Neural cell (in vitro differentiated cells): ENCODE data around the gene UBE2E1.

Experiments
- CTCF ChIP-seq: fragments of 450-650 bp; IDR thresholded peaks from 2 replicates; pipeline ENCODE4 v1.5.1; 2014; ENCODE audit warnings: antibody characterized with exemption, mild to moderate bottlenecking, moderate library complexity; ENCODE audit not compliant: poor library complexity, severe bottlenecking
- EP300 ChIP-seq: fragments of 450-650 bp; conservative IDR thresholded peaks from 2 replicates; pipeline ENCODE4 v1.6.1; 2014; ENCODE audit warnings: antibody characterized with exemption, mild to moderate bottlenecking, moderate library complexity; ENCODE audit not compliant: poor library complexity, severe bottlenecking
- EZH2 ChIP-seq: fragments of 200-600, 300-800 bp; shearing (Covaris generic), sonication (generic); IDR thresholded peaks from 2 replicates; pipeline ENCODE4 v1.6.1; 2014; ENCODE audit warnings: antibody characterized with exemption, low read length, borderline replicate concordance, mild to moderate bottlenecking; ENCODE audit not compliant: insufficient read depth, poor library complexity, severe bottlenecking
- MXI1 ChIP-seq: fragments of 450-650 bp; conservative IDR thresholded peaks from 2 replicates; pipeline ENCODE4 v1.6.1; 2014; ENCODE audit warnings: antibody characterized with exemption, mild to moderate bottlenecking; ENCODE audit not compliant: poor library complexity, severe bottlenecking
- POLR2AphosphoS5 ChIP-seq: IDR thresholded peaks from 2 replicates; pipeline ENCODE4 v1.6.1; 2012
- RAD21 ChIP-seq: fragments of 450-650 bp; conservative IDR thresholded peaks from 2 replicates; pipeline ENCODE4 v1.6.1; 2014; ENCODE audit warnings: antibody characterized with exemption, mild to moderate bottlenecking, moderate library complexity
- SMC3 ChIP-seq: fragments of 450-650 bp; conservative IDR thresholded peaks from 2 replicates; pipeline ENCODE4 v1.6.1; 2014; ENCODE audit warnings: antibody characterized with exemption, mild to moderate bottlenecking, moderate library complexity; ENCODE audit not compliant: poor library complexity
- TAF1 ChIP-seq: IDR thresholded peaks from 2 replicates; pipeline ENCODE4 v1.6.1; 2012; ENCODE audit warnings: low read depth

DNA sequence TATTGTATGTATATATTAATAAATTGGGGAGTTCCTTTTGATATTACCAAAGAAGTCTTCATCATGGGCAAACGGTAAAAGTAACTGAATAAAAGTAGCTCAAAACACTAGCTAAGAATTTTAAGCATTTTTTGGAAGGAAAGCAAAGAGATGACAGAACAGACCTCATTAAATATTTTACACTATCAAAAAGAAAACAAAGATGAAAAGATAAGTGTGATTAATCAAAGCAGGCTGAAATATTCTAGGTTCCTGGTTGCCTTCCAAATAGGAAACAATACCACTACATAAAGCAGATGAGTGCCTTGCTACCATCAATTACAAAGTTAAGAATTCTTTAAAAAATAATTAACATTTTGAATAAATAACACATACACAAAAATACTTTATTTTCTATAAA, 107.4 kb downstream of the UBE2E1 start:
- TF ChIP-seq TAF1 (no peak), EP300 (no peak), CTCF (no peak), EZH2 (no peak), POLR2AphosphoS5 (no peak), MXI1 (no peak), RAD21 (no peak), SMC3 (no peak)
